Loucy (cell line): Measurements from ENCODE around the gene ANKRD39.

Source experiments
- CTCF ChIP-seq: fragments of 200-600 bp; sonication (generic); conservative IDR thresholded peaks from 2 replicates; pipeline ENCODE4 v1.5.1; 2014; ENCODE audit warnings: mild to moderate bottlenecking, antibody characterized with exemption, low read length
- EZH2phosphoT487 ChIP-seq: fragments of 200-600 bp; IDR thresholded peaks from 2 replicates; pipeline ENCODE4 v1.6.1; 2018; ENCODE audit warnings: antibody characterized with exemption, mild to moderate bottlenecking, moderate library complexity, borderline replicate concordance

GRCh38 chr2:96819876-96820511 is 37.8 kb downstream of the ANKRD39 start:
- TF ChIP-seq CTCF (peak; percentile 45), EZH2phosphoT487 (no peak)
